ENCODE measurements around the gene RNASEH2C. TPM values are rescaled to one million over a fixed set of nuclear protein-coding genes. Genes with fewer than 3 reads are reported as not detected.

Gene RNASEH2C
- total and polyA plus RNA-seq, 2 of the 13 experiments (the other 11 are each of a cell fraction or from before 2014, with no cell fraction given) = 27.4 to 50.9 TPM

- TF ChIP-seq NFAT5 (CRISPR knock-in tag; IDR thresholded peaks at IDR 0.05) (peak; percentile 79; the same call in 1 of the 2 replicates), HNF4A (CRISPR knock-in tag; IDR thresholded peaks at IDR 0.05) (no peak), GABPA (IDR thresholded peaks at IDR 0.05; ENCODE audit: low read depth, low read length) (no peak), GABPA (CRISPR knock-in tag; IDR thresholded peaks at IDR 0.05; ENCODE audit: low read depth) (peak; percentile 99), ZNF678 (CRISPR knock-in tag; IDR thresholded peaks at IDR 0.05) (0 out of 2 replicates have a peak, but pooled peaks have one; percentile 78), NR2F1 (CRISPR knock-in tag; IDR thresholded peaks at IDR 0.05) (no peak), CSRNP1 (CRISPR knock-in tag; IDR thresholded peaks at IDR 0.05) (peak; percentile 89), TRAFD1 (CRISPR knock-in tag; IDR thresholded peaks at IDR 0.05; ENCODE audit: borderline replicate concordance) (peak; percentile 93; the same call in 1 of the 2 replicates), HOXA3 (CRISPR knock-in tag; IDR thresholded peaks at IDR 0.05) (peak; percentile 96), TBL1XR1 (IDR thresholded peaks at IDR 0.05; ENCODE audit: borderline replicate concordance, low read length, partially characterized antibody) (peak; percentile 76), ZFP82 (CRISPR knock-in tag; IDR thresholded peaks at IDR 0.05; ENCODE audit: borderline replicate concordance) (peak; percentile 96), SNRNP70 (IDR thresholded peaks at IDR 0.05; ENCODE audit: low read depth, low read length) (no peak), ZNF770 (CRISPR knock-in tag; IDR thresholded peaks at IDR 0.05) (no peak), ZNF362 (CRISPR knock-in tag; IDR thresholded peaks at IDR 0.05; ENCODE audit: borderline replicate concordance) (no peak), KLF12 (CRISPR knock-in tag; IDR thresholded peaks at IDR 0.05; ENCODE audit: borderline replicate concordance) (peak; percentile 71; the same call in 1 of the 2 replicates)
Observed at GRCh38 chr11:65711785-65712632, 8.6 kb downstream of the RNASEH2C start, which contains the start of gene KAT5 (continued).
